Neuronal stem cell (in vitro differentiated cells): ENCODE measurements around the gene GPR35.

Source experiments
- DNase-seq: peaks from one replicate; pipeline ENCODE4 v3.0.0-alpha.2; 2013; ENCODE audit warnings: low spot score
- H2AFZ ChIP-seq: one replicate; pipeline ENCODE4 v1.6.1; 2013; ENCODE audit warnings: mild to moderate bottlenecking, low read length, inconsistent platforms
- H2AK5ac ChIP-seq: 2 replicates; pipeline ENCODE4 v1.6.1; 2013; ENCODE audit warnings: low read depth, mild to moderate bottlenecking, inconsistent platforms, low read length, moderate library complexity, mixed read lengths
- H2BK120ac ChIP-seq: 2 replicates; pipeline ENCODE4 v1.6.1; 2013; ENCODE audit warnings: low read depth, mild to moderate bottlenecking, inconsistent platforms, low read length, moderate library complexity, mixed read lengths
- H2BK12ac ChIP-seq: one replicate; pipeline ENCODE4 v1.6.1; 2013; ENCODE audit warnings: low read length, inconsistent platforms
- H2BK15ac ChIP-seq: 2 replicates; pipeline ENCODE4 v1.6.1; 2013; ENCODE audit warnings: mild to moderate bottlenecking, low read length, inconsistent platforms, mixed read lengths
- H2BK5ac ChIP-seq: one replicate; pipeline ENCODE4 v1.6.1; 2013; ENCODE audit warnings: inconsistent platforms, mild to moderate bottlenecking, low read length, moderate library complexity
- H3K14ac ChIP-seq: one replicate; pipeline ENCODE4 v1.6.1; 2013; ENCODE audit warnings: low read length, inconsistent platforms
- H3K18ac ChIP-seq: 2 replicates; pipeline ENCODE4 v1.6.1; 2013; ENCODE audit warnings: low read length, inconsistent platforms
- H3K23ac ChIP-seq: 2 replicates; pipeline ENCODE4 v1.6.1; 2013; ENCODE audit warnings: low read depth, mild to moderate bottlenecking, mixed read lengths, low read length, inconsistent platforms; ENCODE audit not compliant: poor library complexity
- H3K27ac ChIP-seq: replicated peaks from 3 replicates; pipeline ENCODE4 v1.5.1; 2013; ENCODE audit warnings: low read length, inconsistent platforms
- H3K27me3 ChIP-seq, 3 experiments: 2 replicates each; pipeline ENCODE4 v1.6.1; 2013; ENCODE audit warnings: low read length in 3 of 3, mild to moderate bottlenecking in 2 of 3, inconsistent platforms in 1 of 3, low read depth in 1 of 3, mixed read lengths in 1 of 3, moderate library complexity in 1 of 3; ENCODE audit not compliant: control insufficient read depth in 3 of 3, insufficient read depth in 3 of 3
- H3K36me3 ChIP-seq, 2 donors: replicated peaks in 1 of 2; 2 replicates each; pipeline ENCODE4 v1.6.1; 2013; ENCODE audit warnings: low read length in 2 of 2; ENCODE audit not compliant: control insufficient read depth in 2 of 2, insufficient read depth in 2 of 2
- H3K4ac ChIP-seq: 2 replicates; pipeline ENCODE4 v1.6.1; 2013; ENCODE audit warnings: inconsistent platforms, mild to moderate bottlenecking, low read length, moderate library complexity
- H3K4me1 ChIP-seq, 2 donors: 1 replicate in 1 of 2; 2 replicates in 1 of 2; pipeline ENCODE4 v1.6.1; 2013; ENCODE audit warnings: low read length in 2 of 2, low read depth in 1 of 2; ENCODE audit not compliant: control insufficient read depth in 2 of 2, insufficient read depth in 1 of 2
- H3K4me2 ChIP-seq: one replicate; pipeline ENCODE4 v1.6.1; 2013; ENCODE audit warnings: mild to moderate bottlenecking, low read length, inconsistent platforms; ENCODE audit not compliant: insufficient read depth, poor library complexity, severe bottlenecking
- H3K4me3 ChIP-seq, 2 donors: 2 replicates each; pipeline ENCODE4 v1.5.1; 2013; ENCODE audit warnings: low read length in 2 of 2, mild to moderate bottlenecking in 2 of 2, inconsistent platforms in 1 of 2, moderate library complexity in 1 of 2
- H3K79me1 ChIP-seq: one replicate; pipeline ENCODE4 v1.6.1; 2013; ENCODE audit warnings: low read depth, mild to moderate bottlenecking, inconsistent platforms, low read length, moderate library complexity
- H3K9ac ChIP-seq: one replicate; pipeline ENCODE4 v1.6.1; 2013; ENCODE audit warnings: mild to moderate bottlenecking, low read depth, low read length, inconsistent platforms; ENCODE audit not compliant: poor library complexity
- H3K9me3 ChIP-seq, 2 donors: replicated peaks in 1 of 2; 2 replicates each; pipeline versions ENCODE3 to v1.6.1; 2013; ENCODE audit warnings: low read length in 2 of 2, mild to moderate bottlenecking in 2 of 2, inconsistent platforms in 1 of 2, low read depth in 1 of 2, mixed read lengths in 1 of 2, moderate library complexity in 1 of 2; ENCODE audit not compliant: control insufficient read depth in 2 of 2, insufficient read depth in 1 of 2
- H4K8ac ChIP-seq: one replicate; pipeline ENCODE4 v1.6.1; 2013; ENCODE audit warnings: low read depth, mild to moderate bottlenecking, inconsistent platforms, low read length, moderate library complexity
- H4K91ac ChIP-seq: one replicate; pipeline ENCODE4 v1.6.1; 2013; ENCODE audit warnings: low read length, low read depth, mild to moderate bottlenecking, inconsistent platforms; ENCODE audit not compliant: poor library complexity
- WGBS, 2 donors: extraction: QIAGEN DNeasy Blood & Tissue Kit; methylation state at CpG; one replicate each; pipeline ENCODE4 v1.1.7; 2013; ENCODE audit warnings: missing lambda C conversion rate in 2 of 2, mixed read lengths in 1 of 2; ENCODE audit not compliant: insufficient read length in 2 of 2, insufficient replicate concordance in 1 of 2; ENCODE audit errors: extremely low coverage in 2 of 2; 5-methylcytosine and 5-hydroxymethylcytosine counted together

The GPR35 gene

DNA sequence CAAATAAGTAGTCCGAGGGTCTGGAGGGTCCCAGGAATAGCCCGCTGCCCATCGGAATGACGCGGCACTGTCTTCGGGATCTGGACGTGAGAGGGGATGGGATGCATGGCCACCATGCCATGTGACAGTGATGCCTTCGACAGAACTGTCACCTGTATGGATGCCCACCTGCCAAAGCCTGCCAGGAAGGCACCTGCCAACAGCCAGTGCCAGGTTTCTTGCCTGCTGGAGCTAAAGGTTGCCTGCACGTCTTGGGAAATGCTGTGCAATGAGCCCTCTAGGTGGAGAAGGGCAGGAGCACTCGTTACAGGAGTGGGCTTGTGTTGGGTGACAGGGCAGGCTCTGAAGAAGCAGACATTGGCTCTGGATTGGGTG lies 20.5 kb downstream of the GPR35 start:
- Histone ChIP-seq H2BK15ac (no peak overlapping the region), H3K27me3 (peaks cover 0 to 50% (median 0%) of the 10 kb centered on the region in 3 experiments), H3K9me3 (no peaks in the 10 kb centered on the region), H3K4ac (no peak overlapping the region), H4K91ac (no peak overlapping the region), H3K4me2 (no peak overlapping the region), H3K18ac (no peak overlapping the region), H2AFZ (no peak overlapping the region), H3K4me3 (no peak overlapping the region), H2AK5ac (no peak overlapping the region), H3K9ac (no peak overlapping the region), H3K4me1 (peaks cover 4 to 11% of the 10 kb centered on the region in 2 donors), H3K23ac (no peak overlapping the region), H2BK5ac (no peak overlapping the region), H3K27ac (no peak overlapping the region), H4K8ac (no peak overlapping the region), H2BK120ac (no peak overlapping the region), H3K79me1 (peaks cover 3% of the 10 kb centered on the region), H3K14ac (no peak overlapping the region), H3K36me3 (no peaks in the 10 kb centered on the region), H2BK12ac (no peak overlapping the region)
- WGBS, 2 donors, result no CpG with 5 or more reads among the region's 10 CpGs
- DNase-seq, result no peak

GRCh38 chr2:240646176-240646899 lies 21.1 kb downstream of the GPR35 start:
- Histone ChIP-seq H3K4me2 (no peak overlapping the region), H3K9me3 (peaks cover 0 to 3% of the 10 kb centered on the region in 2 donors), H3K27me3 (peaks cover 0 to 51% (median 0%) of the 10 kb centered on the region in 3 experiments), H2BK15ac (no peak overlapping the region), H3K4me3 (no peak overlapping the region), H4K91ac (no peak overlapping the region), H3K4me1 (peaks cover 4 to 11% of the 10 kb centered on the region in 2 donors), H2BK120ac (no peak overlapping the region), H3K23ac (peak overlapping the region; percentile 48), H3K18ac (peak overlapping the region; percentile 61), H3K36me3 (no peaks in the 10 kb centered on the region), H3K4ac (no peak overlapping the region), H2AFZ (no peak overlapping the region), H3K14ac (peak overlapping the region; percentile 58), H3K9ac (no peak overlapping the region), H2AK5ac (no peak overlapping the region), H4K8ac (no peak overlapping the region), H2BK12ac (peak overlapping the region; percentile 60), H3K79me1 (peaks cover 3% of the 10 kb centered on the region), H3K27ac (no peak overlapping the region), H2BK5ac (peak overlapping the region; percentile 49)
- DNase-seq, result no peak
- WGBS, 2 donors, result no CpG with 5 or more reads among the region's 36 CpGs

DNA sequence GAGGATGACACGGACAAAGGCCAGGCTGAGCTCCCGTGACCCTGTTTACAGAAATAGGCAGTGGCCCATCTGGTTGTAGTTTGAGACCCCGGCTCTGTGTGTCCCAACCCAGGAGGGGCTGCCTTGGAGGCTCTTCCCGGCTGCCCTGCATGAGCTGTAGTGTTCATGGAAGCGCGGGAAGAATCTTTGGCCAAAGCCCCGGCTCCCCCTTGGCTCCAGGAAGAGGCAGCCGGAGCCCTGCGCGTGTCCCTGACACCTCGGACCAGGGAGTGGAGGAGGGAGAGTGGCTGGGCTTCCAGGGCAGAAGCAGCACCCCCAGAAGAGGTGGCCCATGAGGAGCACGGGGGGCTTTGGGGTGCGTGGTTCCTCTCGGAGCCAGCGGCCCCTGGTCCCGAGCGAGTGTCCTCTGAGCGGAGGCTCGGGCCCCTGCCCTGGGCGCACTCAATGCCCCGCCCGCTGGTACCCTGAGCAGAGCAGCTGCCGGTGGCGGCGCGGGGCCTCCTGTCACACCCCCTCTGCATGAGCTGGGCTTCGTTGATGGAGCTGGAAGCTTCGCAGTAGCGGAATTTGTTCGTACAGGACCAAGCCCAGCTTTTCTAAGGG lies 21.7 kb downstream of the GPR35 start:
- H2BK15ac ChIP-seq, result no peak overlapping the region
- DNase-seq, result no peak
- H2AFZ ChIP-seq, result no peak overlapping the region
- peak overlapping the region; percentile 57 for H3K23ac ChIP-seq
- peaks cover 0 to 5% of the 10 kb centered on the region in 2 donors for H3K9me3 ChIP-seq
- H2BK120ac ChIP-seq, result no peak overlapping the region
- no peak overlapping the region for H3K4me2 ChIP-seq
- peaks cover 4 to 11% of the 10 kb centered on the region in 2 donors for H3K4me1 ChIP-seq
- no CpG with 5 or more reads among the region's 30 CpGs for WGBS, 2 donors
- no peaks in the 10 kb centered on the region for H3K36me3 ChIP-seq
- no peak overlapping the region for H3K4ac ChIP-seq
- H3K27me3 ChIP-seq, result peaks cover 0 to 54% (median 0%) of the 10 kb centered on the region in 3 experiments
- no peak overlapping the region for H3K4me3 ChIP-seq
- no peak overlapping the region for H4K91ac ChIP-seq
- no peak overlapping the region for H3K9ac ChIP-seq
- peak overlapping the region; percentile 49 for H2BK5ac ChIP-seq
- peak overlapping the region; percentile 58 for H3K14ac ChIP-seq
- no peaks in the 10 kb centered on the region for H3K79me1 ChIP-seq
- peak overlapping the region; percentile 61 for H3K18ac ChIP-seq
- H2BK12ac ChIP-seq, result peak overlapping the region; percentile 60
- H2AK5ac ChIP-seq, result peak overlapping the region; percentile 32
- H4K8ac ChIP-seq, result peak overlapping the region; percentile 73
- H3K27ac ChIP-seq, result no peak overlapping the region

DNA sequence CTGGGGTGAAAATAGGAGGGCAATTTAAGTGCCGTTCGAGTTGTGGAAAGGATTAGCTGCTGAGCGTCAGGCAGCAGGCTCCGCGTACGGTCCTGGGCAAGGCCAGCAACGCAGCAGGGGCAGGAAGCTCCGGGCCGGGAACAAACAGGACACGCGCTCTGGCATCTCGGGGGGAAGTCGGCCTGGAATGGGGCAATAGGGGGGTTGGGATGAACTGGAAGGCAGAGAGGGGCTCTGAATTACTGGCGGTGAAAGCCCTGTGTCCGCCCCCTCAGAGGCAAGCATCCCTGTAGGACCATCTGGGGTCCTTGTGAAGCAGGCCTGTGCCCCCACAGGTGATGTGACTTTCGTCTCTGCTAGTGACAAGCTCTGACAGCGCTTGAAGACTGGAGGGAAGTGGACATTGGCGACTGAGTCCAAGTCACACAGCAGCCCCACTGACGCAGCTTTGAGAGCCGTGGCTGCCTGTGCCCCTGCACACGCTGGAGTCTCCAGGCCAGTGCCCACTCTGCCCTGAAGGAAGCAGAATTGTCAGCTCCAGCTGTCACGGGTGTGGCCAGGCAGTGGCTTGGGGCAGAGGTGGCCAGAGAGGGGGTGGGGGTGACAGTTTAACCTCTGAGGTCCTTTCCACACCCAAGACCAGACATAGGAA lies 22.3 kb downstream of the GPR35 start:
- H2BK120ac ChIP-seq, result no peak overlapping the region
- no peak overlapping the region for H3K9ac ChIP-seq
- no peak overlapping the region for H2BK12ac ChIP-seq
- H3K9me3 ChIP-seq, result peaks cover 0 to 5% of the 10 kb centered on the region in 2 donors
- no peak overlapping the region for H4K91ac ChIP-seq
- peak overlapping the region; percentile 89 for H2AK5ac ChIP-seq
- no peaks in the 10 kb centered on the region for H3K36me3 ChIP-seq
- DNase-seq, result no peak
- no peak overlapping the region for H4K8ac ChIP-seq
- no peak overlapping the region for H3K14ac ChIP-seq
- H3K27ac ChIP-seq, result no peak overlapping the region
- H3K23ac ChIP-seq, result no peak overlapping the region
- H2BK5ac ChIP-seq, result peak overlapping the region; percentile 6
- H3K4ac ChIP-seq, result no peak overlapping the region
- H3K4me1 ChIP-seq, result peaks cover 4 to 11% of the 10 kb centered on the region in 2 donors
- no peak overlapping the region for H2AFZ ChIP-seq
- H3K79me1 ChIP-seq, result no peaks in the 10 kb centered on the region
- peaks cover 0 to 59% (median 0%) of the 10 kb centered on the region in 3 experiments for H3K27me3 ChIP-seq
- WGBS, 2 donors, result no CpG with 5 or more reads among the region's 22 CpGs
- no peak overlapping the region for H3K4me2 ChIP-seq
- H2BK15ac ChIP-seq, result no peak overlapping the region
- peak overlapping the region; percentile 27 for H3K18ac ChIP-seq
- peak overlapping the region in 1 of 2 donors; percentile 38 for H3K4me3 ChIP-seq
